ENCODE results near the gene RASSF5.
"Not testable (repeated sequence)": the region's sequence is repeated elsewhere in the genome, so short reads cannot be mapped to it uniquely, and the experiment has no call there.

The RASSF5 gene

GRCh38 chr1:206608108-206608698 is 100.9 kb downstream of the RASSF5 start:
- Histone ChIP-seq H3K9ac (ENCODE audit: low read length) (no peak overlapping the region; the same call in 1 of the 2 replicates), H3K27me3 (ENCODE audit: low read depth, low read length) (no peaks in the 10 kb centered on the region), H3K4me1 (ENCODE audit: low read length) (peaks cover 35% of the 10 kb centered on the region), H4K20me1 (ENCODE audit: insufficient read depth, low read length) (no peaks in the 10 kb centered on the region), H3K4me2 (ENCODE audit: low read length) (peak overlapping the region; percentile 39), H3K27ac (ENCODE audit: low read length) (peak overlapping the region; percentile 93), H3K4me3 (ENCODE audit: low read length) (no peak overlapping the region; the same call in 1 of the 2 replicates), H3K79me2 (ENCODE audit: low read length) (peaks cover 20% of the 10 kb centered on the region), H2AFZ (ENCODE audit: low read depth, low read length) (no peak overlapping the region), H3K9me3 (ENCODE audit: insufficient read depth, low read length) (no peaks in the 10 kb centered on the region), H3K36me3 (replicated peaks; ENCODE audit: low read depth, low read length) (peaks cover 36% of the 10 kb centered on the region)
- TF ChIP-seq, protein P1, sequence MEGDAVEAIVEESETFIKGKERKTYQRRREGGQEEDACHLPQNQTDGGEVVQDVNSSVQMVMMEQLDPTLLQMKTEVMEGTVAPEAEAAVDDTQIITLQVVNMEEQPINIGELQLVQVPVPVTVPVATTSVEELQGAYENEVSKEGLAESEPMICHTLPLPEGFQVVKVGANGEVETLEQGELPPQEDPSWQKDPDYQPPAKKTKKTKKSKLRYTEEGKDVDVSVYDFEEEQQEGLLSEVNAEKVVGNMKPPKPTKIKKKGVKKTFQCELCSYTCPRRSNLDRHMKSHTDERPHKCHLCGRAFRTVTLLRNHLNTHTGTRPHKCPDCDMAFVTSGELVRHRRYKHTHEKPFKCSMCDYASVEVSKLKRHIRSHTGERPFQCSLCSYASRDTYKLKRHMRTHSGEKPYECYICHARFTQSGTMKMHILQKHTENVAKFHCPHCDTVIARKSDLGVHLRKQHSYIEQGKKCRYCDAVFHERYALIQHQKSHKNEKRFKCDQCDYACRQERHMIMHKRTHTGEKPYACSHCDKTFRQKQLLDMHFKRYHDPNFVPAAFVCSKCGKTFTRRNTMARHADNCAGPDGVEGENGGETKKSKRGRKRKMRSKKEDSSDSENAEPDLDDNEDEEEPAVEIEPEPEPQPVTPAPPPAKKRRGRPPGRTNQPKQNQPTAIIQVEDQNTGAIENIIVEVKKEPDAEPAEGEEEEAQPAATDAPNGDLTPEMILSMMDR (IDR thresholded peaks at IDR 0.05; ENCODE audit: low read depth, low read length) = peak; percentile 98
- no peak for TF ChIP-seq EZH2phosphoT487 (IDR thresholded peaks at IDR 0.05; ENCODE audit: low read depth)

DNA sequence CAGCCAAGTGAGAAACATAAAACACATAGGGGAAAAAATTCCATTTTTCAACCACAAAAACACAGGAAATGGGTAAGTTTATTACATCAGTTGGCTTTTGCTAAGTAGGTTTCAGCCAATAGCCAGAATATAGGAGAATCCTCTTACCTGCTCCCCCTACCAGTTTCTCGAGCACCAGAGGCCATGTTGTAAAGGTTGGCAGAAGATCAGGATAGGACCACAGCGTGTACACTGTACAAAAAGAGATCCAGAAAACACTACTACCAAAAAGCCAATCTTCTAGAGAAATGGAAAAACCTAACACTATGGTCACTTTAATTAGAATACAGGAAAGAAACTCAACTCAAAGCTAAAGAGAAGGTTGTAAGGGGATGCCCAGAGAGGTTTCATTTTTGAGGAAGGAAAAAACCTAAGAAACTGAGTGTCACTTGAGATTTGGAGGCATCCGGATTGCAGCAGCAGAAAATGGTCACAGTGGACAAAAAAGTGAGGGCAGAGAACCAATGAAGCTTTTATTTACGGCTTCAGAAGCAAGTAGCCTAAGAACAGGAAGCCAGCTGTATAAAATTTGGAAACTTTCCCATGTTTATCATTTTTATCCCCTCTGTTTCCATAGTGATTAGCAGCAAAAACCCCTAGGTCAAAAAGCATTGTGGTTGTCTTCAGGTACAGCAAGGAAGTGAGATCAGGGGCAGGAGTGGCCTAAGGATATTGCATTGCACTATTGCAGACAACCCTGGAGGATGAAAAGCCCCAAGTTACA is 102.1 kb downstream of the RASSF5 start:
- Histone ChIP-seq H3K9me3 (ENCODE audit: insufficient read depth, low read length) (no peaks in the 10 kb centered on the region), H2AFZ (ENCODE audit: low read depth, low read length) (no peak overlapping the region), H3K27ac (ENCODE audit: low read length) (peak overlapping the region; percentile 93), H3K36me3 (replicated peaks; ENCODE audit: low read depth, low read length) (peaks cover 30% of the 10 kb centered on the region), H4K20me1 (ENCODE audit: insufficient read depth, low read length) (no peaks in the 10 kb centered on the region), H3K79me2 (ENCODE audit: low read length) (peaks cover 20% of the 10 kb centered on the region), H3K27me3 (ENCODE audit: low read depth, low read length) (no peaks in the 10 kb centered on the region), H3K4me2 (ENCODE audit: low read length) (peak overlapping the region; percentile 73), H3K4me3 (ENCODE audit: low read length) (peak overlapping the region; percentile 45), H3K9ac (ENCODE audit: low read length) (peak overlapping the region; percentile 53; the same call in 1 of the 2 replicates), H3K4me1 (ENCODE audit: low read length) (peaks cover 35% of the 10 kb centered on the region)
- TF ChIP-seq, protein P1 (IDR thresholded peaks at IDR 0.05; ENCODE audit: low read depth, low read length) = no peak

GRCh38 chr1:206612129-206612876 is 105.0 kb downstream of the RASSF5 start, which contains the start of gene EIF2D:
EIF2D (minus strand) TSS chr1:206612465; CDS start chr1:206612342, 123 bp downstream.
- Histone ChIP-seq H3K4me3 (ENCODE audit: low read length) (peak within 1 kb of the TSS; percentile 92), H3K4me2 (ENCODE audit: low read length) (peak within 1 kb of the TSS; percentile 91), H3K9me3 (ENCODE audit: insufficient read depth, low read length) (no peaks in the 10 kb centered on the region), H3K27ac (ENCODE audit: low read length) (peak within 1 kb of the TSS; percentile 59), H3K27me3 (ENCODE audit: low read depth, low read length) (no peaks in the 10 kb centered on the region), H4K20me1 (ENCODE audit: insufficient read depth, low read length) (no peaks in the 10 kb centered on the region), H3K9ac (ENCODE audit: low read length) (peak within 1 kb of the TSS; percentile 86), H3K79me2 (ENCODE audit: low read length) (peaks cover 20% of the 10 kb centered on the region), H3K4me1 (ENCODE audit: low read length) (peaks cover 35% of the 10 kb centered on the region), H3K36me3 (replicated peaks; ENCODE audit: low read depth, low read length) (peaks cover 9% of the 10 kb centered on the region), H2AFZ (ENCODE audit: low read depth, low read length) (peak within 1 kb of the TSS; percentile 97)
- no peak for TF ChIP-seq EZH2phosphoT487 (IDR thresholded peaks at IDR 0.05; ENCODE audit: low read depth)
- TF ChIP-seq, protein P1 (IDR thresholded peaks at IDR 0.05; ENCODE audit: low read depth, low read length) = peak; percentile 89

DNA sequence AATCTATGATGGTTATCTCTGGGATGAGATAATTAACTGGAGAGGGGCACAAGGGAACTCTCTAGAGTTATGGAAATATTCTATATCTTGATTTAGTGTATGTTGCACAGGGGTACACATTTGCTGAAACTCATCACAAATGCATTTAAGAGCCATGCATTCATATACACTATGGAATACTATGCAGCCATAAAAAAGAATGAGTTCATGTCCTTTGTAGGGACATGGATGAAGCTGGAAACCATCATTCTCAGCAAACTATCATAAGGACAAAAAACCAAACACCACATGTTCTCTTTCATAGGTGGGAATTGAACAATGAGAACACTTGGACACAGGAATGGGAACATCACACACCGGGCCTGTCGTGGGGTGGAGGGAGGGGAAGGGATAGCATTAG is 119.1 kb downstream of the RASSF5 start:
- not testable (repeated sequence) for H3K9ac ChIP-seq (ENCODE audit: low read length)

More for the DNA sequence above, 119.1 kb downstream of the RASSF5 start:
- H3K4me2 ChIP-seq (ENCODE audit: low read length); H3K27ac ChIP-seq (ENCODE audit: low read length); H3K79me2 ChIP-seq (ENCODE audit: low read length); H3K4me3 ChIP-seq (ENCODE audit: low read length); H3K36me3 ChIP-seq (replicated peaks; ENCODE audit: low read depth, low read length); H2AFZ ChIP-seq (ENCODE audit: low read depth, low read length); H3K4me1 ChIP-seq (ENCODE audit: low read length); H4K20me1 ChIP-seq (ENCODE audit: insufficient read depth, low read length); H3K9me3 ChIP-seq (ENCODE audit: insufficient read depth, low read length): not testable (repeated sequence)
- H3K27me3 ChIP-seq (ENCODE audit: low read depth, low read length) = peaks cover 18% of the 10 kb centered on the region
